ENCODE data around the gene TTC16.
A peak's percentile ranks its signal among the peaks of the same experiment; 100 is the strongest.

TTC16 gene

DNA sequence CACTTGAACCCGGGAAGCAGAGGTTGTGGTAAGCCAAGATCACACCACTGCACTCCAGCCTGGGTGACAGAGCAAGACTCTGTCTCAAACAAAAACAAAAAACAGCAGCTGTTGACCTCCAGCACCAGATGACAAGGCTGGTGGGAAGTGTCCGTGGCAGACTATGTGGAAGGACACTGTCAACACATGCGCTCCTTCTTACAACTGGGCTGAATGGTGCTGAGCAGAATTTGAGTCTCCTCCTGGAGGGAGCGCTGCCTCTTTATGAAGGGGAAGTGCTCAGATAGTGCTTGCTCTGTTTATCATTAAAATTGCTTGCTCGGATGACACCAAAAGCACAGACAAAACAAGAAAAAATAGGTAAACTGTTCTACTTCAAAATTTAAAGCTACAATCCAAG lies 18.3 kb upstream of the TTC16 start:
- TF ChIP-seq, protein P1, sequence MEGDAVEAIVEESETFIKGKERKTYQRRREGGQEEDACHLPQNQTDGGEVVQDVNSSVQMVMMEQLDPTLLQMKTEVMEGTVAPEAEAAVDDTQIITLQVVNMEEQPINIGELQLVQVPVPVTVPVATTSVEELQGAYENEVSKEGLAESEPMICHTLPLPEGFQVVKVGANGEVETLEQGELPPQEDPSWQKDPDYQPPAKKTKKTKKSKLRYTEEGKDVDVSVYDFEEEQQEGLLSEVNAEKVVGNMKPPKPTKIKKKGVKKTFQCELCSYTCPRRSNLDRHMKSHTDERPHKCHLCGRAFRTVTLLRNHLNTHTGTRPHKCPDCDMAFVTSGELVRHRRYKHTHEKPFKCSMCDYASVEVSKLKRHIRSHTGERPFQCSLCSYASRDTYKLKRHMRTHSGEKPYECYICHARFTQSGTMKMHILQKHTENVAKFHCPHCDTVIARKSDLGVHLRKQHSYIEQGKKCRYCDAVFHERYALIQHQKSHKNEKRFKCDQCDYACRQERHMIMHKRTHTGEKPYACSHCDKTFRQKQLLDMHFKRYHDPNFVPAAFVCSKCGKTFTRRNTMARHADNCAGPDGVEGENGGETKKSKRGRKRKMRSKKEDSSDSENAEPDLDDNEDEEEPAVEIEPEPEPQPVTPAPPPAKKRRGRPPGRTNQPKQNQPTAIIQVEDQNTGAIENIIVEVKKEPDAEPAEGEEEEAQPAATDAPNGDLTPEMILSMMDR (conservative IDR thresholded peaks at IDR 0.05; ENCODE audit: low read depth, low read length): no peak
- H3K4me3 ChIP-seq (ENCODE audit: low read depth, low read length): no peak overlapping the region
- no peak for DNase-seq (ENCODE audit: low read depth)

DNA sequence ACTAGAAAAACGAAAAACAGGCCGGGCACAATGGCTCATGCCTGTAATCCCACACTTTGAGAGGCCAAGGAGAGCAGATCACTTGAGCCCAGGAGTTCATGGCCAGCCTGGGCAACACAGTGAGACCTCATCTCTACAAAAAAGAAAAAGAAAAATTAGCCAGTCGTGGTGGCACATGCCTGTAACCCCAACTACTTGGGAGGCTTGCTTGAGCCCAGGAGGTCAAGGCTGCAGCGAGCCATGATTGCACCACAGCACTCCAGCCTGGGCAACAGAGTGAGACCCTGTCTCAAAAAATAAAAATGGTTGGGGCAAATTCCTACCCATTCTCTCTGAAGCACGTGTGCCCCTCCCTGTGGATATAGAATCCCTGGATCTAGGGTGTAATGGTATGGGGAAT lies 17.5 kb upstream of the TTC16 start:
- no peak for DNase-seq (ENCODE audit: low read depth)
- TF ChIP-seq, protein P1 (conservative IDR thresholded peaks at IDR 0.05; ENCODE audit: low read depth, low read length): no peak
- no peak overlapping the region for H3K4me3 ChIP-seq (ENCODE audit: low read depth, low read length)

DNA sequence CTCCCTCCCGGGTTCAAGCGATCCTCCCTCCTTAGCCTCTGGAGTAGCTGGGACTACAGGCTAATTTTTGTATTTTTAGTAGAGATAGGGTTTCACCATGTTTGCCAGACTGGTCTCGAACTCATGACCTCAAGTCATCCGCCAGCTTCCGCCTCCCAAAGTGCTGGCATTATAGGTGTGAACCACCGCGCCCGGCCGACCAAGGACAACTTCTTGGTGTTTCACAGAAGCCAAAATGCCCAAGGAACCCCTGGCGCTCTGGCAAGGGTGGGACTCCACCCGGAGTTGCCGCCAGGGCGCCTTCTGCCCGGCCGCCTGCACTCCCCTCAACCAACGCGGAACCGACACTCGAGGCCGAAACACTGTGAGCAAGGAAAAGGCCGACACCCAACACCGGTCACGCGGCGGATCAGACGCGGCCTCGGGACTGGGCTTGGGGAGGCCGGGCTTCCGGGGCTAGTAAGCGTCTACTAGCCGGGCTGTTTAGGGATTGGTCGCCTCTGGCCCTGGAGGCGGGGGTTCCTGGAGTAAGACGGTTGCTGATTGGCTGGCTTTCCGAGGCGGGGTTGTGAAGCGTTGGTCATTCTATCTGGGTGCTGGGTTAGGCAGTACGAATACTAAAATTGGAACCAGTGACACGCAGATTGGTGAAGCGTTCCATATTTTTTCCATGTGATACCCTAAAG lies 16.8 kb upstream of the TTC16 start:
- H3K4me3 ChIP-seq (ENCODE audit: low read depth, low read length): peak overlapping the region; percentile 47
- TF ChIP-seq, protein P1 (conservative IDR thresholded peaks at IDR 0.05; ENCODE audit: low read depth, low read length): peak; percentile 11
- DNase-seq (ENCODE audit: low read depth): peak; percentile 99

DNA sequence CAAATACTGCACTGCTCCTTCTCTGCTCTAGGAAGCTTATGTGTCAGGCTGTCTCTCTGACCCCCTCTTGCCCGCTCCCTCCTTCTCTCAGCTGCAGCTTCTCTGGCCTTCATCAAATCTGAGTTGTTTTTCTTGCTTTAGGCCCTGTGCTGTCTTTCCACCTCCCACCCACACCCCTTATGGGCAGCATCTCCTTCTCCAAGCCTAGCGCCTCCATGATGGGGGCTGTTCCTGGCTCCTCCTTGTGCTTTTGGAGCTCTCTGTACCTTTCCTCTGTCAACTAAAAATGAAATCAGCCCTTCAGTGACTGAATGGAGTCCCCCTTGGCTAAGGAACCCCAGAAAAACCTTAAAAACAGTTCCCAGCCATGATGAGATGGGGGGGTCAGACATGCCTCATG lies 15.7 kb upstream of the TTC16 start:
- H3K4me3 ChIP-seq (ENCODE audit: low read depth, low read length): no peak overlapping the region
- DNase-seq (ENCODE audit: low read depth): no peak
- TF ChIP-seq, protein P1 (conservative IDR thresholded peaks at IDR 0.05; ENCODE audit: low read depth, low read length): no peak

DNA sequence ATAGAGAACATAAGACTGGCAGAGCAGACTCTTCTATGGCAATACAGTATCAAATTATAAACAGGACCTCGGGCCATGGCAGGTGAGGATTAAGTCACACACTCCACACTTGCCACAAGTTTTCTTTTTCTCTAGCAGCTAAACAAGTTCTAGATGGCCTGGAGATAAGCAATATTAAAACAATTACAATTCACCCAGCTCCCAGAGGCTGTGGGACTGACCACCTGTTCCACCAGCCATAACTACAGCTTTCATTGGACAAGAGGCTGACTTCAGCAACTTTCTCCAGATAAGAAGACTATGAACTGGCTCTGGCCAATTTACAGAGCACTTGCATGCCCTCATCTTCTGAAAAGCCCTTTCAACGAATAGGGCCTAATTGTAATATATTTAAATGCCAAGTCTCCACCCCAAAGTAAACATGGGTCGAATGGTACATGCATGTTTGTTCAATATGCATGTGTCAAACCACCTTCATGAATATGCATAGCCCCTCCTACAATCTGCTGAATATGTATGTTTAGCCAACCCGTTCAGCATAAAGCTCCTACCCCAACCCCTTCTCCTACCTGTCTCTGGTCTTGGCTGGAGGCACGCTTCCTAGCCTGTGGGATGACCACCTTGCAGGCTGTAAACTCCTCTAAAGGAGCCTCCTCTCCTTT lies 15.2 kb upstream of the TTC16 start:
- DNase-seq (ENCODE audit: low read depth): no peak
- TF ChIP-seq, protein P1 (conservative IDR thresholded peaks at IDR 0.05; ENCODE audit: low read depth, low read length): no peak
- no peak overlapping the region for H3K4me3 ChIP-seq (ENCODE audit: low read depth, low read length)

DNA sequence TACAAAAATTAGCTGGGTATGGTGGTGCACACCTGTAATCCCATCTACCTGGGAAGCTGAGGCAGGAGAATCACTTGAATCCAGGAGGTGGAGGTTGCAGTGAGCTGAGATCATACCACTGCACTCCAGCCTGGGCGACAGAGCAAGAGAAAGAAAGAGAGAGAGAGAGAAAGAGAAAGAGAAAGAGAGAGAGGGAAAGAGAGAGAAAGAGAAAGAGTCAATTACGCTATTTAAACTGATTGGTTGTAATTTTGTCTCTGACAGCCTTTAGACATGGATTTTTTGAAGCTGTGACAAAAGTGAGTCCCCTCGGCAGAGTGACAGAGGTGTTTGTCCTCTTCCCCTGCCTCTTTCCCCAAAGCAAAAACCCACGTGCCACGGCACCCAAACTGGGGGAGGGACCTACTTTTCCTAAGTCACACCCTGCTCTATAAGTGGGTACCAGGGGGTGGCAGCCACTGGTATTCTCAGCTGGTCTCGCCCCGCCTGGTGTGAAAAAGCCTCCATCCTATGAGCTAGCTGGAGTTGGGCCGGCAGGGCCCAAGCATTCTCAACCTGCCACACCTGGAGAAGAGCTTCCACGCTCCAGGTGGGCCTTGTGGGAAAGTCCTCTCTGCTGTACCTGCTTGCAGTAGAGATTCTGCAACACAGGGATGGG lies 12.5 kb upstream of the TTC16 start:
- TF ChIP-seq, protein P1 (conservative IDR thresholded peaks at IDR 0.05; ENCODE audit: low read depth, low read length): no peak
- DNase-seq (ENCODE audit: low read depth): no peak
- no peak overlapping the region for H3K4me3 ChIP-seq (ENCODE audit: low read depth, low read length)

All from choroid plexus epithelial cell (primary cell).